ENCODE measurements around the gene SLC6A17.

The SLC6A17 gene

GRCh38 chr1:110235834-110236682 lies 85.8 kb downstream of the SLC6A17 start:
- ATAC-seq (ENCODE audit: low read depth) (peak; percentile 85), DNase-seq (ENCODE audit: low spot score) (no peak)
- no peaks in the 10 kb centered on the region for H3K9me3 ChIP-seq (ENCODE audit: severe bottlenecking)
- H3K4me3 ChIP-seq (ENCODE audit: severe bottlenecking) = no peak overlapping the region
- H3K4me1 ChIP-seq (ENCODE audit: insufficient read depth, poor library complexity, severe bottlenecking) = peaks cover 10% of the 10 kb centered on the region
- no peak for TF ChIP-seq CTCF (IDR thresholded peaks at IDR 0.05; ENCODE audit: poor library complexity, severe bottlenecking)
- no peaks in the 10 kb centered on the region for H3K36me3 ChIP-seq (ENCODE audit: low read depth)
- H3K27me3 ChIP-seq (ENCODE audit: insufficient read depth, poor library complexity, severe bottlenecking) = no peaks in the 10 kb centered on the region
- H3K27ac ChIP-seq (ENCODE audit: poor library complexity, severe bottlenecking) = peak overlapping the region; percentile 57

- Histone ChIP-seq H3K27me3 (ENCODE audit: insufficient read depth, poor library complexity, severe bottlenecking) (no peaks in the 10 kb centered on the region), H3K9me3 (ENCODE audit: severe bottlenecking) (no peaks in the 10 kb centered on the region), H3K4me1 (ENCODE audit: insufficient read depth, poor library complexity, severe bottlenecking) (peaks cover 10% of the 10 kb centered on the region), H3K27ac (ENCODE audit: poor library complexity, severe bottlenecking) (no peak overlapping the region), H3K4me3 (ENCODE audit: severe bottlenecking) (no peak overlapping the region), H3K36me3 (ENCODE audit: low read depth) (no peaks in the 10 kb centered on the region)
- DNase-seq (ENCODE audit: low spot score) = no peak
- TF ChIP-seq CTCF (IDR thresholded peaks at IDR 0.05; ENCODE audit: poor library complexity, severe bottlenecking) = no peak
- ATAC-seq (ENCODE audit: low read depth) = no peak
Observed at GRCh38 chr1:110237386-110238152, 87.3 kb downstream of the SLC6A17 start.

- Histone ChIP-seq H3K27me3 (ENCODE audit: insufficient read depth, poor library complexity, severe bottlenecking) (no peaks in the 10 kb centered on the region), H3K4me1 (ENCODE audit: insufficient read depth, poor library complexity, severe bottlenecking) (peaks cover 10% of the 10 kb centered on the region), H3K9me3 (ENCODE audit: severe bottlenecking) (no peaks in the 10 kb centered on the region), H3K36me3 (ENCODE audit: low read depth) (no peaks in the 10 kb centered on the region), H3K27ac (ENCODE audit: poor library complexity, severe bottlenecking) (no peak overlapping the region), H3K4me3 (ENCODE audit: severe bottlenecking) (no peak overlapping the region)
- TF ChIP-seq CTCF (IDR thresholded peaks at IDR 0.05; ENCODE audit: poor library complexity, severe bottlenecking) = no peak
- DNase-seq (ENCODE audit: low spot score) (no peak), ATAC-seq (ENCODE audit: low read depth) (no peak)
Observed at GRCh38 chr1:110239441-110240430, 89.4 kb downstream of the SLC6A17 start.

- no peak for TF ChIP-seq CTCF (IDR thresholded peaks at IDR 0.05; ENCODE audit: poor library complexity, severe bottlenecking)
- DNase-seq (ENCODE audit: low spot score) (no peak), ATAC-seq (ENCODE audit: low read depth) (no peak)
- Histone ChIP-seq H3K36me3 (ENCODE audit: low read depth) (no peaks in the 10 kb centered on the region), H3K4me3 (ENCODE audit: severe bottlenecking) (no peak overlapping the region), H3K27me3 (ENCODE audit: insufficient read depth, poor library complexity, severe bottlenecking) (no peaks in the 10 kb centered on the region), H3K4me1 (ENCODE audit: insufficient read depth, poor library complexity, severe bottlenecking) (peaks cover 6% of the 10 kb centered on the region), H3K27ac (ENCODE audit: poor library complexity, severe bottlenecking) (no peak overlapping the region), H3K9me3 (ENCODE audit: severe bottlenecking) (no peaks in the 10 kb centered on the region)
Observed at GRCh38 chr1:110240476-110241210, 90.3 kb downstream of the SLC6A17 start.

Data from RWPE2 (cell line).